Thyroid gland (tissue), 4 donors: ENCODE measurements around the gene PPP4R2. TPM values are rescaled to one million over a fixed set of nuclear protein-coding genes. Genes with fewer than 3 reads are reported as not detected.

Experiments
- DNase-seq, 2 donors: peaks; one replicate each; pipeline ENCODE4 v3.0.0-alpha.2; 2019
- H3K27ac ChIP-seq, 3 donors: fragments of 200-600 bp; sonication (generic); 1 replicate in 2 of 3; 2 replicates in 1 of 3; pipeline ENCODE4 v1.5.1; 2016 to 2019; ENCODE audit warnings: mild to moderate bottlenecking in 1 of 3, moderate library complexity in 1 of 3
- H3K27me3 ChIP-seq: fragments of 200-600 bp; sonication (generic); one replicate; pipeline ENCODE4 v1.5.1; 2019
- H3K36me3 ChIP-seq, 2 donors: fragments of 200-600 bp; sonication (generic); one replicate each; pipeline ENCODE4 v1.5.1; 2016 to 2019
- H3K4me1 ChIP-seq, 2 donors: fragments of 200-600 bp; sonication (generic); one replicate each; pipeline ENCODE4 v1.5.1; 2017 to 2019
- H3K4me3 ChIP-seq, 3 donors: fragments of 200-600 bp; sonication (generic); replicated peaks in 1 of 3; 1 replicate in 2 of 3; 2 replicates in 1 of 3; pipeline ENCODE4 v1.5.1; 2016; ENCODE audit warnings: mild to moderate bottlenecking in 1 of 3
- H3K9me3 ChIP-seq: fragments of 200-600 bp; sonication (generic); one replicate; pipeline ENCODE4 v1.5.1; 2017
- CTCF ChIP-seq, 6 experiments: fragments of 200-600 bp in 3 of 6; fragments of 450-650 bp in 3 of 6; sonication (generic) in 3 of 6; IDR thresholded peaks; one replicate each; pipeline ENCODE4 v1.5.1; 2016 to 2019; ENCODE audit warnings: antibody characterized with exemption in 6 of 6, mild to moderate bottlenecking in 2 of 6, inconsistent platforms in 1 of 6, moderate library complexity in 1 of 6
- POLR2A ChIP-seq, 2 donors: fragments of 450-650 bp; IDR thresholded peaks; one replicate each; pipeline ENCODE4 v1.6.1; 2017; ENCODE audit warnings: antibody characterized with exemption in 2 of 2, mild to moderate bottlenecking in 2 of 2, moderate library complexity in 1 of 2
- WGBS, 2 donors: methylation state at CpG; one replicate each; pipeline ENCODE4 v1.1.5; 2017; 5-methylcytosine and 5-hydroxymethylcytosine counted together
- intact Hi-C: fragments of 100-400 bp; cut with DNase I; formaldehyde crosslinking; loops from one replicate; pipeline ENCODE4 v1.15.1; 2023
- total RNA-seq, 4 donors: library from RNA; depleted of rRNA; stranded (reverse); fragments of >200 nt; gene quantifications; one replicate each; pipeline ENCODE4 v1.2.3, GENCODE V29; 2016

PPP4R2 gene
- total RNA-seq, 4 donors from 2014 or later, result 51.5 to 71.3 (median 66.0) TPM

- Histone ChIP-seq H3K9me3 (no peaks in the 10 kb centered on the region), H3K27me3 (no peaks in the 10 kb centered on the region), H3K4me1 (no peaks in the 10 kb centered on the region), H3K4me3 (no peak overlapping the region), H3K36me3 (no peaks in the 10 kb centered on the region), H3K27ac (no peak overlapping the region)
- intact Hi-C loops, result loop anchor here (10.0 kb wide), 1 partner anchor 46 kb away; no protein-coding TSS in a partner anchor
- no peak for DNase-seq
- WGBS, 2 donors, result 87 to 94% methylated on average over 5 of the region's 5 CpGs
- TF ChIP-seq CTCF (IDR thresholded peaks at IDR 0.05), result no peak
- no peak for TF ChIP-seq POLR2A (IDR thresholded peaks at IDR 0.05)
Observed at GRCh38 chr3:72990701-72991395, 5.8 kb upstream of the PPP4R2 start.

GRCh38 chr3:72991522-72991921, 5.1 kb upstream of the PPP4R2 start:
- intact Hi-C loops, result loop anchor here (10.0 kb wide), 1 partner anchor 47 kb away; no protein-coding TSS in a partner anchor
- DNase-seq, result no peak
- Histone ChIP-seq H3K9me3 (no peaks in the 10 kb centered on the region), H3K36me3 (no peaks in the 10 kb centered on the region), H3K4me1 (peaks cover 4% of the 10 kb centered on the region in 2 donors), H3K27me3 (no peaks in the 10 kb centered on the region), H3K4me3 (no peak overlapping the region), H3K27ac (no peak overlapping the region)
- WGBS, 2 donors, result 47 to 50% methylated on average over 2 of the region's 2 CpGs
- TF ChIP-seq CTCF (IDR thresholded peaks at IDR 0.05), result no peak
- no peak for TF ChIP-seq POLR2A (IDR thresholded peaks at IDR 0.05)

GRCh38 chr3:72993391-72993790, 3.2 kb upstream of the PPP4R2 start:
- no peak overlapping the region for H3K27ac ChIP-seq

GRCh38 chr3:72995337-72995736, 1.3 kb upstream of the PPP4R2 start:
- intact Hi-C loops, result loop anchor here (10.0 kb wide), 1 partner anchor 51 kb away; no protein-coding TSS in a partner anchor
- no peak overlapping the region for H3K27ac ChIP-seq

More at GRCh38 chr3:72993391-72993790, 3.2 kb upstream of the PPP4R2 start:
- peaks cover 7 to 10% of the 10 kb centered on the region in 2 donors for H3K4me1 ChIP-seq
- no peak for DNase-seq
- intact Hi-C loops, result loop anchor here (10.0 kb wide), 1 partner anchor 49 kb away; no protein-coding TSS in a partner anchor
- no peak overlapping the region for H3K4me3 ChIP-seq
- H3K9me3 ChIP-seq, result no peaks in the 10 kb centered on the region
- no peaks in the 10 kb centered on the region for H3K27me3 ChIP-seq
- TF ChIP-seq POLR2A (IDR thresholded peaks at IDR 0.05), result no peak
- TF ChIP-seq CTCF (IDR thresholded peaks at IDR 0.05), result no peak
- 89 to 91% methylated on average over 6 of the region's 6 CpGs for WGBS, 2 donors
- no peaks in the 10 kb centered on the region for H3K36me3 ChIP-seq

More at GRCh38 chr3:72995337-72995736, 1.3 kb upstream of the PPP4R2 start:
- Histone ChIP-seq H3K9me3 (no peaks in the 10 kb centered on the region), H3K27me3 (no peaks in the 10 kb centered on the region), H3K4me1 (peaks cover 24 to 29% of the 10 kb centered on the region in 2 donors), H3K4me3 (no peak overlapping the region), H3K36me3 (no peaks in the 10 kb centered on the region)
- TF ChIP-seq POLR2A (IDR thresholded peaks at IDR 0.05) (no peak), CTCF (IDR thresholded peaks at IDR 0.05) (no peak)
- peak in 1 of 2 donors; percentile 19 for DNase-seq
- 87 to 93% methylated on average over 10 of the region's 10 CpGs for WGBS, 2 donors
